Measurements from ENCODE around the gene FGF12.

- TF ChIP-seq FOXM1 (IDR thresholded peaks at IDR 0.05; ENCODE audit: borderline replicate concordance) (no peak), SUZ12 (IDR thresholded peaks at IDR 0.05) (no peak), ARNT (IDR thresholded peaks at IDR 0.05) (no peak), ELF4 (IDR thresholded peaks at IDR 0.05) (no peak), ZNF384 (IDR thresholded peaks at IDR 0.05) (no peak), BHLHE40 (IDR thresholded peaks at IDR 0.05; ENCODE audit: borderline replicate concordance) (no peak), SP1 (IDR thresholded peaks at IDR 0.05) (no peak)
Observed at GRCh38 chr3:192489579-192489978, 237.8 kb downstream of the FGF12 start.
